H1 (cell line): ENCODE measurements around the gene POU6F2. TPM values are rescaled to one million over a fixed set of nuclear protein-coding genes. Genes with fewer than 3 reads are reported as not detected.

Source experiments
- CTCF ChIA-PET: fragments of 300-600 bp; sonication (Branson Sonifier 250); formaldehyde crosslinking; loops from one replicate; lab custom pipeline; 2021; ENCODE audit not compliant: partially characterized antibody; lab: Charles Lee
- POLR2A ChIA-PET: fragments of 300-600 bp; sonication (Branson Sonifier 250); formaldehyde crosslinking; loops from one replicate; lab custom pipeline; 2021; ENCODE audit warnings: inconsistent platforms; ENCODE audit not compliant: partially characterized antibody; lab: Charles Lee
- DNase-seq, 2 experiments: peaks; one replicate each; pipeline versions ENCODE4 v3.0.0 to v3.0.0-alpha.2; 2010 to 2022; ENCODE audit warnings: low spot score in 2 of 2, low read depth in 1 of 2, mixed read lengths in 1 of 2
- FAIRE-seq: peaks from 2 replicates; lab custom pipeline; 2011; peaks lifted over from hg19 to GRCh38; lab: Jason Lieb, UNC
- H2AFZ ChIP-seq: 2 replicates; pipeline ENCODE4 v1.8.1; 2012; ENCODE audit warnings: low read length, inconsistent platforms
- H2AK5ac ChIP-seq: 2 replicates; pipeline ENCODE4 v1.6.1; 2013; ENCODE audit warnings: low read depth, low read length
- H2BK120ac ChIP-seq: replicated peaks from 2 replicates; pipeline ENCODE3; 2013; ENCODE audit warnings: low read depth, low read length, inconsistent platforms
- H2BK12ac ChIP-seq: 2 replicates; pipeline ENCODE4 v1.6.1; 2013; ENCODE audit warnings: low read depth, low read length
- H2BK15ac ChIP-seq: 2 replicates; pipeline ENCODE4 v1.6.1; 2013; ENCODE audit warnings: low read length
- H2BK20ac ChIP-seq: 2 replicates; pipeline ENCODE4 v1.6.1; 2013; ENCODE audit warnings: low read length
- H2BK5ac ChIP-seq: 2 replicates; pipeline ENCODE4 v1.6.1; 2013; ENCODE audit warnings: low read depth, low read length
- H3K14ac ChIP-seq: 2 replicates; pipeline ENCODE4 v1.6.1; 2013; ENCODE audit warnings: inconsistent platforms; ENCODE audit not compliant: insufficient read length
- H3K18ac ChIP-seq: 2 replicates; pipeline ENCODE4 v1.6.1; 2013; ENCODE audit warnings: low read length; ENCODE audit errors: extremely low read depth
- H3K23ac ChIP-seq: 2 replicates; pipeline ENCODE4 v1.6.1; 2013; ENCODE audit warnings: inconsistent platforms; ENCODE audit not compliant: insufficient read length
- H3K23me2 ChIP-seq: 2 replicates; pipeline ENCODE4 v1.6.1; 2013; ENCODE audit warnings: low read depth, low read length
- H3K27ac ChIP-seq: 2 replicates; pipeline ENCODE4 v1.6.1; 2011; ENCODE audit warnings: low read depth, low read length, inconsistent platforms
- H3K27me3 ChIP-seq, 4 experiments: replicated peaks in 1 of 4; 1 replicate in 1 of 4; 2 replicates in 3 of 4; pipeline versions ENCODE4 v1.6.1 to v1.8.1; 2011 to 2013; ENCODE audit warnings: low read length in 3 of 4, mild to moderate bottlenecking in 3 of 4, inconsistent platforms in 2 of 4, mixed read lengths in 2 of 4, moderate library complexity in 1 of 4; ENCODE audit not compliant: control insufficient read depth in 3 of 4, insufficient read depth in 3 of 4; ENCODE audit errors: extremely low read depth in 1 of 4
- H3K36me3 ChIP-seq, 4 experiments: 2 replicates each; pipeline versions ENCODE4 v1.6.1 to v1.8.1; 2011 to 2013; ENCODE audit warnings: mild to moderate bottlenecking in 4 of 4, low read length in 3 of 4, moderate library complexity in 2 of 4, control low read depth in 1 of 4, inconsistent platforms in 1 of 4; ENCODE audit not compliant: insufficient read depth in 4 of 4, control insufficient read depth in 2 of 4
- H3K4ac ChIP-seq: replicated peaks from 2 replicates; pipeline ENCODE3; 2013; ENCODE audit warnings: low read length, low read depth, mixed read lengths, inconsistent platforms; ENCODE audit not compliant: insufficient read length
- H3K4me1 ChIP-seq, 4 experiments: replicated peaks in 1 of 4; 1 replicate in 1 of 4; 2 replicates in 3 of 4; pipeline versions ENCODE4 v1.6.1 to v1.8.1; 2011 to 2013; ENCODE audit warnings: low read length in 3 of 4, inconsistent platforms in 2 of 4, mixed read lengths in 1 of 4; ENCODE audit not compliant: insufficient read depth in 4 of 4, control insufficient read depth in 3 of 4
- H3K4me2 ChIP-seq, 2 experiments: 2 replicates each; pipeline versions ENCODE4 v1.6.1 to v1.8.1; 2011 to 2013; ENCODE audit warnings: low read depth in 2 of 2, low read length in 2 of 2, control low read depth in 1 of 2, inconsistent platforms in 1 of 2, mild to moderate bottlenecking in 1 of 2; ENCODE audit not compliant: insufficient read depth in 1 of 2
- H3K4me3 ChIP-seq, 4 experiments: fragments of 200-600, 300-600 bp in 1 of 4; sonication (generic), shearing (Covaris generic), sonication (Bioruptor Twin) in 1 of 4; 2 replicates each; pipeline versions ENCODE4 v1.5.1 to v1.8.1; 2011 to 2016; ENCODE audit warnings: low read length in 4 of 4, low read depth in 3 of 4, control low read depth in 2 of 4, inconsistent platforms in 2 of 4, mild to moderate bottlenecking in 2 of 4, mixed read lengths in 1 of 4, moderate library complexity in 1 of 4; ENCODE audit not compliant: insufficient read depth in 2 of 4; ENCODE audit errors: extremely low read depth in 1 of 4
- H3K56ac ChIP-seq: replicated peaks from 2 replicates; pipeline ENCODE3; 2013; ENCODE audit warnings: low read depth, mild to moderate bottlenecking, mixed read lengths, low read length, inconsistent platforms; ENCODE audit not compliant: insufficient read length
- H3K79me1 ChIP-seq: 2 replicates; pipeline ENCODE4 v1.6.1; 2013; ENCODE audit warnings: low read depth, low read length, control low read depth
- H3K79me2 ChIP-seq, 2 experiments: 2 replicates each; pipeline versions ENCODE4 v1.6.1 to v1.8.1; 2012 to 2013; ENCODE audit warnings: low read length in 2 of 2, mild to moderate bottlenecking in 2 of 2, inconsistent platforms in 1 of 2; ENCODE audit not compliant: insufficient read depth in 2 of 2, control insufficient read depth in 1 of 2
- H3K9ac ChIP-seq, 4 experiments: replicated peaks in 1 of 4; 1 replicate in 1 of 4; 2 replicates in 3 of 4; pipeline versions ENCODE4 v1.6.1 to v1.8.1; 2011 to 2013; ENCODE audit warnings: low read depth in 3 of 4, low read length in 3 of 4, control low read depth in 2 of 4, mild to moderate bottlenecking in 2 of 4, moderate library complexity in 2 of 4, inconsistent platforms in 1 of 4; ENCODE audit errors: extremely low read depth in 1 of 4
- H3K9me3 ChIP-seq, 2 experiments: 2 replicates each; pipeline versions ENCODE4 v1.6.1 to v1.8.1; 2012 to 2013; ENCODE audit warnings: mild to moderate bottlenecking in 2 of 2, moderate library complexity in 2 of 2, control low read depth in 1 of 2, inconsistent platforms in 1 of 2, low read depth in 1 of 2, low read length in 1 of 2, mixed read lengths in 1 of 2; ENCODE audit not compliant: insufficient read depth in 2 of 2
- H4K20me1 ChIP-seq, 2 experiments: replicated peaks in 1 of 2; 2 replicates each; pipeline versions ENCODE3 to v1.8.1; 2011 to 2013; ENCODE audit warnings: inconsistent platforms in 2 of 2, low read length in 2 of 2, mild to moderate bottlenecking in 1 of 2; ENCODE audit not compliant: insufficient read depth in 2 of 2, control insufficient read depth in 1 of 2
- H4K5ac ChIP-seq: 2 replicates; pipeline ENCODE4 v1.6.1; 2013; ENCODE audit warnings: low read length, low read depth, mixed read lengths, inconsistent platforms; ENCODE audit not compliant: insufficient read length
- H4K8ac ChIP-seq: 2 replicates; pipeline ENCODE4 v1.8.0; 2013; ENCODE audit warnings: mild to moderate bottlenecking, moderate library complexity, low read length, inconsistent platforms; ENCODE audit not compliant: insufficient read depth; ENCODE audit errors: extremely low read depth
- H4K91ac ChIP-seq: replicated peaks from 2 replicates; pipeline ENCODE3; 2013; ENCODE audit warnings: low read length, mixed read lengths, inconsistent platforms; ENCODE audit not compliant: insufficient read length
- BACH1 ChIP-seq: IDR thresholded peaks from 2 replicates; pipeline ENCODE4 v1.6.1; 2012; ENCODE audit warnings: low read length, improper control_type of control experiment
- CBX5 ChIP-seq: fragments of 300-800, 300-1000 bp; sonication (generic); IDR thresholded peaks from 2 replicates; pipeline ENCODE4 v1.7.1; 2016; ENCODE audit warnings: antibody characterized with exemption, low read length, low read depth
- CREB1 ChIP-seq: IDR thresholded peaks from 2 replicates; pipeline ENCODE4 v1.6.1; 2012; ENCODE audit warnings: inconsistent platforms
- CTCF ChIP-seq, 3 experiments: IDR thresholded peaks; 1 replicate in 2 of 3; 2 replicates in 1 of 3; pipeline versions ENCODE4 v1.5.1 to v1.6.1; 2011; ENCODE audit warnings: low read length in 3 of 3, mild to moderate bottlenecking in 3 of 3, inconsistent platforms in 2 of 3, low read depth in 1 of 3, moderate library complexity in 1 of 3; ENCODE audit not compliant: insufficient read depth in 1 of 3; ENCODE audit errors: control extremely low read depth in 1 of 3
- HDAC2 ChIP-seq, 2 experiments: fragments of 300-600 bp in 1 of 2; sonication (generic) in 1 of 2; IDR thresholded peaks; 2 replicates each; pipeline ENCODE4 v1.6.1; 2011 to 2012; ENCODE audit warnings: low read depth in 2 of 2, low read length in 2 of 2, mild to moderate bottlenecking in 2 of 2, moderate library complexity in 2 of 2, borderline replicate concordance in 1 of 2, inconsistent platforms in 1 of 2
- NANOG ChIP-seq: IDR thresholded peaks from 2 replicates; pipeline ENCODE4 v1.6.1; 2011; ENCODE audit warnings: low read length, low read depth, mild to moderate bottlenecking, inconsistent platforms; ENCODE audit not compliant: insufficient read depth, poor library complexity, severe bottlenecking
- SIRT6 ChIP-seq: IDR thresholded peaks from one replicate; pipeline ENCODE4 v1.7.1; 2012; ENCODE audit warnings: low read length, inconsistent platforms
- SIX5 ChIP-seq: IDR thresholded peaks from 2 replicates; pipeline ENCODE4 v1.6.1; 2011; ENCODE audit warnings: mild to moderate bottlenecking, low read depth, low read length
- SP4 ChIP-seq: IDR thresholded peaks from 2 replicates; pipeline ENCODE4 v1.6.1; 2012; ENCODE audit warnings: low read length, inconsistent platforms
- TCF12 ChIP-seq: IDR thresholded peaks from 2 replicates; pipeline ENCODE4 v1.6.1; 2011; ENCODE audit warnings: low read depth, mild to moderate bottlenecking, low read length
- YY1 ChIP-seq: IDR thresholded peaks from 2 replicates; pipeline ENCODE4 v1.6.1; 2011; ENCODE audit warnings: low read depth, mild to moderate bottlenecking, low read length
- WGBS, 2 experiments: shearing (Covaris generic) in 1 of 2; methylation state at CpG; one replicate each; pipeline versions ENCODE4 v1.1.6 to v1.1.7; 2013 to 2015; ENCODE audit warnings: low lambda C conversion rate in 2 of 2, mixed read lengths in 2 of 2, inconsistent platforms in 1 of 2, low coverage in 1 of 2, missing lambda C conversion rate in 1 of 2; ENCODE audit not compliant: insufficient replicate concordance in 2 of 2, insufficient coverage in 1 of 2, insufficient read length in 1 of 2; ENCODE audit errors: extremely low coverage in 1 of 2, missing lambda C conversion rate in 1 of 2; 5-methylcytosine and 5-hydroxymethylcytosine counted together
- polyA plus RNA-seq, 7 experiments: library from polyadenylated mRNA; depleted of rRNA in 3 of 7; stranded (reverse) in 5 of 7; unstranded in 2 of 7; fragments of >200 nt in 5 of 7; fragments of 200-250 nt in 2 of 7; gene quantifications; 1 replicate in 5 of 7; 2 replicates in 1 of 7; 4 replicates in 1 of 7; pipeline versions ENCODE4 v1.2.1 to v1.2.3, GENCODE V29; 2011 to 2013; ENCODE audit warnings: missing spikeins in 2 of 7, mixed read lengths in 2 of 7
- total RNA-seq: library from RNA; stranded (reverse); fragmentation: NEBNext Ultra II Directional; extraction: Animal tissue kit (Norgen Biotek cat#: 25700); gene quantifications from 2 replicates; pipeline ENCODE4 v1.2.1, GENCODE V29; 2021

The POU6F2 gene
- total and polyA plus RNA-seq, 2 of the 8 experiments (the other 6 are each of a cell fraction or from before 2014, with no cell fraction given) = 1.1 to 2.0 TPM

- 79% methylated on average over 3 of the region's 3 CpGs; no CpG with 5 or more reads in 1 of the 2 experiments for WGBS, 2 experiments
- Histone ChIP-seq H3K27ac (no peak overlapping the region), H3K27me3 (no peaks in the 10 kb centered on the region), H3K9ac (no peak overlapping the region), H3K4me3 (no peak overlapping the region), H3K4me2 (no peak overlapping the region), H2BK20ac (no peak overlapping the region), H2BK120ac (no peak overlapping the region), H3K9me3 (no peaks in the 10 kb centered on the region), H2AK5ac (no peak overlapping the region), H3K79me2 (no peaks in the 10 kb centered on the region), H3K4ac (no peak overlapping the region), H3K4me1 (no peaks in the 10 kb centered on the region), H3K14ac (no peak overlapping the region), H3K56ac (no peak overlapping the region), H3K36me3 (no peaks in the 10 kb centered on the region), H4K8ac (no peak overlapping the region), H3K79me1 (no peaks in the 10 kb centered on the region), H4K5ac (no peak overlapping the region), H4K91ac (no peak overlapping the region), H3K23ac (no peak overlapping the region), H2AFZ (no peak overlapping the region), H2BK5ac (no peak overlapping the region), H3K23me2 (no peaks in the 10 kb centered on the region), H3K18ac (no peak overlapping the region), H2BK12ac (no peak overlapping the region), H4K20me1 (no peaks in the 10 kb centered on the region), H2BK15ac (no peak overlapping the region)
- FAIRE-seq (no peak), DNase-seq (no peak)
- ChIA-PET POLR2A (no interaction called here), CTCF (no interaction called here)
- TF ChIP-seq NANOG (no peak), SIRT6 (no peak), TCF12 (no peak), YY1 (no peak), HDAC2 (IDR thresholded peaks at IDR 0.05; ENCODE audit: borderline replicate concordance in 1 of 2, low read depth in 2 of 2, low read length in 2 of 2) (no peak), CTCF (IDR thresholded peaks at IDR 0.05; ENCODE audit: control extremely low read depth in 1 of 3, insufficient read depth in 1 of 3, low read depth in 1 of 3, low read length in 3 of 3) (no peak), CREB1 (no peak), SP4 (no peak), SIX5 (no peak), BACH1 (no peak), CBX5 (no peak)
Measured at GRCh38 chr7:39504963-39505362, 527.3 kb downstream of the POU6F2 start.
